Measurements from ENCODE around the gene GRIK5.

GRIK5 gene

GRCh38 chr19:42010245-42011126, 59.5 kb downstream of the GRIK5 start (continued):
- TF ChIP-seq ZNF692 (tag by site-specific recombination; IDR thresholded peaks at IDR 0.05) (peak; percentile 55; the same call in 1 of the 2 replicates), KLF7 (tag by site-specific recombination; IDR thresholded peaks at IDR 0.05; ENCODE audit: borderline replicate concordance) (no peak), ZNF792 (tag by site-specific recombination; IDR thresholded peaks at IDR 0.05) (no peak), ZNF701 (tag by site-specific recombination; IDR thresholded peaks at IDR 0.05) (0 out of 2 replicates have a peak, but pooled peaks have one; percentile 31), ZNF169 (tag by site-specific recombination; IDR thresholded peaks at IDR 0.05) (no peak), WT1 (tag by site-specific recombination; IDR thresholded peaks at IDR 0.05) (no peak), ZNF404 (tag by site-specific recombination; IDR thresholded peaks at IDR 0.05) (no peak), ZNF76 (tag by site-specific recombination; IDR thresholded peaks at IDR 0.05; ENCODE audit: borderline replicate concordance, low read depth) (no peak), ZNF133 (tag by site-specific recombination; IDR thresholded peaks at IDR 0.05) (no peak), ZNF248 (tag by site-specific recombination; IDR thresholded peaks at IDR 0.05) (no peak), ZNF776 (tag by site-specific recombination; IDR thresholded peaks at IDR 0.05; ENCODE audit: borderline replicate concordance) (no peak), ZNF24 (tag by site-specific recombination; IDR thresholded peaks at IDR 0.05) (peak; percentile 15; the same call in 1 of the 2 replicates), ZNF704 (tag by site-specific recombination; IDR thresholded peaks at IDR 0.05) (no peak), ZNF341 (tag by site-specific recombination; IDR thresholded peaks at IDR 0.05; ENCODE audit: low read depth) (no peak), PRDM6 (tag by site-specific recombination; IDR thresholded peaks at IDR 0.05) (peak; percentile 77; the same call in 1 of the 2 replicates), ZBTB44 (tag by site-specific recombination; IDR thresholded peaks at IDR 0.05) (peak; percentile 5; the same call in 1 of the 2 replicates), ZNF768 (tag by site-specific recombination; IDR thresholded peaks at IDR 0.05) (no peak), ZNF610 (tag by site-specific recombination; IDR thresholded peaks at IDR 0.05; ENCODE audit: borderline replicate concordance) (no peak)

- Histone ChIP-seq H3K4me3 (ENCODE audit: low read depth, low read length) (no peak overlapping the region), H3K4me1 (ENCODE audit: control insufficient read depth, insufficient read depth, low read length) (peaks cover 3% of the 10 kb centered on the region; the same call in 1 of the 2 replicates), H3K27ac (ENCODE audit: extremely low read depth, low read depth, low read length) (no peak overlapping the region), H3K36me3 (ENCODE audit: control insufficient read depth in 2 of 2, insufficient read depth in 1 of 2, low read length in 2 of 2) (no peaks in the 10 kb centered on the region; a peak in 1 of 3 replicates), H3K9me3 (ENCODE audit: control insufficient read depth, insufficient read depth, low read depth, low read length) (no peaks in the 10 kb centered on the region; the same call in 1 of the 2 replicates)
- POLR2A ChIA-PET, result interaction anchor here (0.6 kb wide), 1 partner anchor 272 kb away, joined by 3 read pairs; no protein-coding TSS in a partner anchor
- CTCF ChIA-PET, result interaction anchor here (0.7 to 3.1 kb wide), 6 partner anchors 8 to 50 kb away, joined by 3 to 17 read pairs (median 4); no protein-coding TSS in a partner anchor
- TF ChIP-seq GLIS2 (tag by site-specific recombination; IDR thresholded peaks at IDR 0.05), result no peak
- TF ChIP-seq YY1 (tag by site-specific recombination; IDR thresholded peaks at IDR 0.05), result no peak
- TF ChIP-seq ZNF549 (tag by site-specific recombination; IDR thresholded peaks at IDR 0.05), result no peak
- TF ChIP-seq ZNF707 (tag by site-specific recombination; IDR thresholded peaks at IDR 0.05), result no peak
- no peak for TF ChIP-seq ZNF280D (tag by site-specific recombination; IDR thresholded peaks at IDR 0.05)
- no peak for TF ChIP-seq ZNF645 (tag by site-specific recombination; IDR thresholded peaks at IDR 0.05)
- TF ChIP-seq ZNF571 (tag by site-specific recombination; IDR thresholded peaks at IDR 0.05), result no peak
These were observed 63.4 kb downstream of the GRIK5 start for GRCh38 chr19:42006569-42006968.
